OCI-LY7 (cell line): ENCODE data around the gene MCUB. TPM values are rescaled to one million over a fixed set of nuclear protein-coding genes. Genes with fewer than 3 reads are reported as not detected.
"Not testable (repeated sequence)": the region's sequence is repeated elsewhere in the genome, so short reads cannot be mapped to it uniquely, and the experiment has no call there.

Experiments used
- BruUV-seq: library from RNA; stranded (reverse); fragments of 400-500 nt; replicated peaks from 2 replicates; lab custom pipeline; 2021; lab: Mats Ljungman, UMichigan
- CTCF ChIA-PET: fragments of 300-600 bp; sonication (Branson Sonifier 250); formaldehyde crosslinking; loops from one replicate; lab custom pipeline; 2022; ENCODE audit warnings: antibody characterized with exemption; ENCODE audit not compliant: unreplicated experiment; lab: Charles Lee
- POLR2A ChIA-PET: fragments of 300-600 bp; sonication (Branson Sonifier 250); formaldehyde crosslinking; loops from one replicate; lab custom pipeline; 2022; ENCODE audit warnings: antibody characterized with exemption; lab: Charles Lee
- DNase-seq: peaks from one replicate; pipeline ENCODE4 v3.0.0-alpha.2; 2015; ENCODE audit warnings: low spot score
- H2AFZ ChIP-seq: fragments of 200-600 bp; sonication (generic), shearing (Covaris generic); 2 replicates; pipeline ENCODE4 v1.6.1; 2014; ENCODE audit warnings: mild to moderate bottlenecking, antibody characterized with exemption, low read length, moderate library complexity
- H3K27ac ChIP-seq: fragments of 200-600 bp; sonication (generic); 2 replicates; pipeline ENCODE4 v1.5.1; 2014; ENCODE audit warnings: mixed run types, low read depth, mild to moderate bottlenecking, moderate library complexity, low read length, inconsistent platforms; ENCODE audit not compliant: poor library complexity, severe bottlenecking
- H3K36me3 ChIP-seq: fragments of 200-600 bp; sonication (generic); 2 replicates; pipeline ENCODE4 v1.6.1; 2014; ENCODE audit warnings: mild to moderate bottlenecking, antibody characterized with exemption, low read length, moderate library complexity, mixed read lengths; ENCODE audit not compliant: insufficient read depth
- H3K4me1 ChIP-seq: fragments of 200-600 bp; sonication (generic); 2 replicates; pipeline ENCODE4 v1.5.1; 2014; ENCODE audit warnings: mild to moderate bottlenecking, low read length; ENCODE audit not compliant: insufficient read depth, poor library complexity, severe bottlenecking
- H3K4me2 ChIP-seq: fragments of 200-600 bp; sonication (generic); 2 replicates; pipeline ENCODE4 v1.6.1; 2014; ENCODE audit warnings: mild to moderate bottlenecking, low read length
- H3K4me3 ChIP-seq: fragments of 200-600 bp; sonication (generic); 2 replicates; pipeline ENCODE4 v1.5.1; 2014; ENCODE audit warnings: mild to moderate bottlenecking, low read depth, low read length; ENCODE audit not compliant: poor library complexity, severe bottlenecking
- H3K79me2 ChIP-seq: fragments of 200-600 bp; sonication (generic); 2 replicates; pipeline ENCODE4 v1.6.1; 2016; ENCODE audit warnings: low read depth, mild to moderate bottlenecking, low read length, moderate library complexity, mixed read lengths; ENCODE audit not compliant: insufficient read depth
- H3K9me2 ChIP-seq: fragments of 200-600 bp; sonication (generic); 2 replicates; pipeline ENCODE4 v1.6.1; 2016; ENCODE audit warnings: mild to moderate bottlenecking, low read length, mixed read lengths; ENCODE audit not compliant: insufficient read depth
- H3K9me3 ChIP-seq: fragments of 200-600 bp; sonication (generic); 2 replicates; pipeline ENCODE4 v1.6.1; 2014; ENCODE audit warnings: mild to moderate bottlenecking, mixed run types, low read length, mixed read lengths
- H4K20me1 ChIP-seq: fragments of 200-600 bp; sonication (generic); 2 replicates; pipeline ENCODE4 v1.6.1; 2014; ENCODE audit warnings: mild to moderate bottlenecking, antibody characterized with exemption, low read length, moderate library complexity, mixed read lengths; ENCODE audit not compliant: insufficient read depth
- EZH2phosphoT487 ChIP-seq: fragments of 200-600 bp; sonication (generic); IDR thresholded peaks from 2 replicates; pipeline ENCODE4 v1.6.1; 2018; ENCODE audit warnings: low read depth, borderline replicate concordance, mild to moderate bottlenecking, mixed run types, antibody characterized with exemption, low read length, moderate library complexity, mixed read lengths
- intact Hi-C: fragments of 100-400 bp; cut with micrococcal nuclease; formaldehyde crosslinking; loops from one replicate; pipeline ENCODE4 v1.10.0; 2022; ENCODE audit not compliant: unreplicated experiment
- total RNA-seq, 2 experiments: library from RNA; depleted of rRNA in 1 of 2; stranded (reverse); fragments of >200 nt in 1 of 2; shearing (Covaris generic) in 1 of 2; gene quantifications; 2 replicates each; pipeline ENCODE4 v1.2.3, GENCODE V29; 2014 to 2022
- TF ChIP-seq, protein P1 (sequence below): fragments of 200-600 bp; sonication (generic); conservative IDR thresholded peaks from 2 replicates; pipeline ENCODE4 v1.5.1; 2014; ENCODE audit warnings: mild to moderate bottlenecking, antibody characterized with exemption, low read length, moderate library complexity, mixed read lengths

The MCUB gene
- total RNA-seq, 2 experiments from 2014 or later = 40.3 to 64.4 TPM

DNA sequence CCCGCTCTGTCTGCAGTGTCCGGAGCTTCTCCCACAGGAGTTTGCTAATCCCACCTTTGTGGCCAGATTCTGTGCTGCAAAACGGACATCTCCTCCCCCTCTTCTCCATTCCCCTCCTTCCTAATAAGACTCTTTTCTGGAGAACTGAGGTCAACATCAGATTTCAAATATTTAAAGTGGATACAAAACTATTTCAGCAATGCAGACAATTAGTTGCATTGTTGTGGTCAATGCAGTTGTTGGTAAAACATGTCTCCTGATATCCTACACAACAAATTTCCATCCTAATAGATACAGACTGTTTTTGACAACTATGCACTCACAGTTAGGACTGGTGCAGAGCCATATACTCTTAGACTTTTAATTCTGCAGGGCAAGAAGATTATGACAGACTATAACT lies 5.1 kb upstream of the MCUB start:
- no peak overlapping the region for H2AFZ ChIP-seq
- no peaks in the 10 kb centered on the region for H3K79me2 ChIP-seq
- ChIA-PET CTCF (no interaction called here), POLR2A (no interaction called here)
- H3K4me1 ChIP-seq = peaks cover 12% of the 10 kb centered on the region
- DNase-seq = no peak
- H3K27ac ChIP-seq = no peak overlapping the region
- intact Hi-C loops = loop anchor here (5.0 kb wide), 1 partner anchor 437 kb away; no protein-coding TSS in a partner anchor
- H3K4me2 ChIP-seq = no peak overlapping the region
- H4K20me1 ChIP-seq = no peaks in the 10 kb centered on the region
- TF ChIP-seq, protein P1, sequence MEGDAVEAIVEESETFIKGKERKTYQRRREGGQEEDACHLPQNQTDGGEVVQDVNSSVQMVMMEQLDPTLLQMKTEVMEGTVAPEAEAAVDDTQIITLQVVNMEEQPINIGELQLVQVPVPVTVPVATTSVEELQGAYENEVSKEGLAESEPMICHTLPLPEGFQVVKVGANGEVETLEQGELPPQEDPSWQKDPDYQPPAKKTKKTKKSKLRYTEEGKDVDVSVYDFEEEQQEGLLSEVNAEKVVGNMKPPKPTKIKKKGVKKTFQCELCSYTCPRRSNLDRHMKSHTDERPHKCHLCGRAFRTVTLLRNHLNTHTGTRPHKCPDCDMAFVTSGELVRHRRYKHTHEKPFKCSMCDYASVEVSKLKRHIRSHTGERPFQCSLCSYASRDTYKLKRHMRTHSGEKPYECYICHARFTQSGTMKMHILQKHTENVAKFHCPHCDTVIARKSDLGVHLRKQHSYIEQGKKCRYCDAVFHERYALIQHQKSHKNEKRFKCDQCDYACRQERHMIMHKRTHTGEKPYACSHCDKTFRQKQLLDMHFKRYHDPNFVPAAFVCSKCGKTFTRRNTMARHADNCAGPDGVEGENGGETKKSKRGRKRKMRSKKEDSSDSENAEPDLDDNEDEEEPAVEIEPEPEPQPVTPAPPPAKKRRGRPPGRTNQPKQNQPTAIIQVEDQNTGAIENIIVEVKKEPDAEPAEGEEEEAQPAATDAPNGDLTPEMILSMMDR = no peak
- no peak for TF ChIP-seq EZH2phosphoT487
- no peaks in the 10 kb centered on the region for H3K9me3 ChIP-seq
- H3K36me3 ChIP-seq = peaks cover 2% of the 10 kb centered on the region; the same call in 1 of the 2 replicates
- no TSS peak for BruUV-seq
- H3K4me3 ChIP-seq = no peak overlapping the region
- H3K9me2 ChIP-seq = no peaks in the 10 kb centered on the region

DNA sequence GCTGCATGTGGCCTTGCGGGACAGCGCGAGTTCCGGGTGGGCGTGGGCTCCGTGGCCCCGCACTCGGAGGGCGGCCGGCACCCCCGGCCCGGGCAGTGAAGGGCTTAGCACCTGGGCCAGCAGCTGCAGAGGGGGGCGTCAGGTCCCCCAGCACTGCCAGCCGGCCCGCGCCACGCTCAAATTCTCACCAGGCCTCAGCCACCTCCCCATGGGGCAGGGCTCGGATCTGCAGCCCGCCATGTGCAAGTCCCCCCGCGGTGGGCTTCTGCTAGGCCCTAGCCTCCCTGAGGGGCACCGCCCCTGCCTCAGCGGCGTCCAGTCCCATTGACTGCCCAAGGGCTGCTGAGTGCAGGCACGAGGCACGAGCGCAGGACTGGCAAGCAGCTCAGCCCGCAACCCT lies 2.6 kb upstream of the MCUB start:
- Histone ChIP-seq H3K9me2 (no peaks in the 10 kb centered on the region), H3K4me1 (peaks cover 21% of the 10 kb centered on the region), H3K4me2 (no peak overlapping the region), H3K4me3 (no peak overlapping the region), H4K20me1 (peaks cover 5% of the 10 kb centered on the region; the same call in 1 of the 2 replicates), H3K79me2 (peaks cover 16% of the 10 kb centered on the region), H2AFZ (no peak overlapping the region), H3K27ac (no peak overlapping the region), H3K9me3 (no peaks in the 10 kb centered on the region), H3K36me3 (peaks cover 2% of the 10 kb centered on the region; the same call in 1 of the 2 replicates)
- intact Hi-C loops = loop anchor here (5.0 kb wide), 1 partner anchor 435 kb away; no protein-coding TSS in a partner anchor
- ChIA-PET POLR2A (interaction anchor here (1.3 kb wide), 2 partner anchors 10 to 32 kb away, joined by 3 to 7 read pairs; no protein-coding TSS in a partner anchor), CTCF (no interaction called here)
- no peak for TF ChIP-seq EZH2phosphoT487
- TF ChIP-seq, protein P1 = no peak
- DNase-seq = no peak
- no TSS peak for BruUV-seq

DNA sequence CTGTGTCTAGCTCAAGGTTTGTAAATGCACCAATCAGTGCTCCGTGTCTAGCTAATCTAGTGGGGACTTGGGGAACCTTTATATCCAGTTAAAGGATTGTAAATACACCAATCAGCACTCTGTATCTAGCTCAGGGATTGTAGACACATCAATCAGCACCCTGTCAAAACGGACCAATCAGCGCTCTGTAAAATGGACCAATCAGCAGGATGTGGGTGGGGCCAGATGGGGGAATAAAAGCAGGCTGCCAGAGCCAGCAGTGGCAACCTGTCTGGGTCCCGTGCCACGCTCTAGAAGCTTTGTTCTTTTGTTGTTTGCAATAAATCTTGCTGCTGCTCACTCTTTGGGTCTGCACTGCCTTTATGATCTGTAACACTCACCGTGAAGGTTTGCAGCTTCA lies 2.0 kb upstream of the MCUB start:
- ChIA-PET CTCF (interaction anchor here (0.6 to 1.1 kb wide), 2 partner anchors 8 to 84 kb away, joined by 3 read pairs; no protein-coding TSS in a partner anchor), POLR2A (interaction anchor here (1.3 kb wide), 2 partner anchors 11 to 33 kb away, joined by 3 to 7 read pairs; no protein-coding TSS in a partner anchor)
- H3K4me2 ChIP-seq, H3K9me2 ChIP-seq, BruUV-seq, H2AFZ ChIP-seq, H3K27ac ChIP-seq, H3K36me3 ChIP-seq, H3K4me3 ChIP-seq, H3K9me3 ChIP-seq: not testable (repeated sequence)
- H4K20me1 ChIP-seq = peaks cover 12% of the 10 kb centered on the region; the same call in 1 of the 2 replicates
- H3K4me1 ChIP-seq = peaks cover 27% of the 10 kb centered on the region
- intact Hi-C loops = loop anchor here (5.0 kb wide), 1 partner anchor 434 kb away; no protein-coding TSS in a partner anchor
- H3K79me2 ChIP-seq = peaks cover 23% of the 10 kb centered on the region
- peak; percentile 18 for DNase-seq
